Colon (tissue), 2 donors: ENCODE data around the gene EGFR.

Experiments
- FAIRE-seq: peaks from 2 replicates; lab custom pipeline; 2012; peaks lifted over from hg19 to GRCh38; lab: Jason Lieb, UNC
- donor health status: control.
- donor health status: control.

The EGFR gene

DNA sequence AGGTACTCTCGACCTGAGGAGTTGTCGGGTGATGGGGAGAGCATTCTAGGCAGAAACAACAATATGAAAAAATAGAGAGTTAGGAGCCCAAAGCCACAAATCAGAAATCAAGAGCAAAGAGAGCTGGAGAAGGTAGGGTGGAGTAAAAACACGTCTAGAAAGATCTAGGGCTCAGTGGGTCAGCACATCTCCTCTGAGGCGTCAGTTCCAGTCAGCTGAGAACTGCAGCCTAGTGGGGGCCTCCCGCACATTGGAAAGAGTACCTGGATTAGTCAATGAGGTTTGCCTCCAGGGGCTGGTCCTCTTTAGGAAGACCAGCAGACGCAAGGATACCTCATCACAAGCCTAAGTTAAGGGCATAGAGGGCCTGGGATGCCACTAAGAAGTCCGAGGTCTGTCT is 233.1 kb downstream of the EGFR start:
- no peak for FAIRE-seq

DNA sequence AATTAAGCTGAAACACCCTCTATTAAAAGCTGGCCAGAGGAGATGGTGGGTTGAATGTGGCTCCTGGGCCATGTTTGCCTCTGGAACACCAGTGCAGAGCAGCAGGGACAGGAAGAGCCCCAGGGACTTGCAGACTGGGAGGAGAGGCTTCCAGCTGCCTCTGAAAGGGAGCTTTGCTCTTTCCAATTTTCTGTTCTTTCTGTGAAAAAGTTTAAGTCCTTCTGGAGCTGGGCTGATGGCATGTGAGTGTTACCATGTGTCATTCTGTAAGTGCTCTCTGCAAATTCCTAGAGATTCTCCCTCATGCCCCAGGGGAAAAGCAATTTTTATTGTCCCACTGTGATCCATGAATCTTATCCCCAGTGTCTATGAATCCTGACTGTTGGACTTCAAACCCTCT is 233.6 kb downstream of the EGFR start:
- no peak for FAIRE-seq

DNA sequence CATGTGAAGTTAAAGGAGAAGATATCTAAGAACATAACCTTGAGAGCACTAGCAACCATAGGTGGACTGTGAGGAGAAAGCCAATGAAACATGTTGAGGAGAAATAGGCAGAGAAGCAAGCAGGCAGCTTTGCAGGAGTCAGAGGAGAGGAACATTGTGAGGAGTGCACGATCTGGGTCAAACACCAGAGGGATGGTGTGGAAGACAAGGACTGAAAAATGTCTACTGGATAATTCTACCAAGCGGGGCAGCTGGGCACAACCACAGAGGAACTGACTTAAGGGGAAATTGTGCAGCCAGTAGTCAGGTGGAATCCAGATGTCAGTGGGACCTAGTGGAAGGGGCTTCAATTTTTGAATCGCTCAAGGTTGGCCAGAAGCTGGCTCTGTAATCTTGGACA is 234.4 kb downstream of the EGFR start:
- no peak for FAIRE-seq

DNA sequence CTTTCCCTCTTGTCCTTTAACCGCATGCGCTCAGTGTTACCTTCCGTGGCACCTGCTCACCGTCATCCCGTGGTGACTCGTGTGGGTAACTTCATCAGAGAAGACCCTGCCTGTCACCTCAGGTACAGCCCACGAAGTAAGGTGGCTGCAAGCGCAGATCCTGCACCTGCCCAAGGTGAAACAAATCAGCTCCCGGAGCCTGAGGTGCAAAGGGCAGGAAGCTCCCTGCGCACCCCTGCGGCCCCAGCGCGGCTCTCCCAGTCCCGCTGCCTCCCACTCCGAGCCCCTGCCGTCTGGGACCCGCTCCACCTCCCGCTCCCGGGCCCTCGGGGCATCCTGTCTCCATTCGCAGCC is 235.4 kb downstream of the EGFR start:
- no peak for FAIRE-seq

DNA sequence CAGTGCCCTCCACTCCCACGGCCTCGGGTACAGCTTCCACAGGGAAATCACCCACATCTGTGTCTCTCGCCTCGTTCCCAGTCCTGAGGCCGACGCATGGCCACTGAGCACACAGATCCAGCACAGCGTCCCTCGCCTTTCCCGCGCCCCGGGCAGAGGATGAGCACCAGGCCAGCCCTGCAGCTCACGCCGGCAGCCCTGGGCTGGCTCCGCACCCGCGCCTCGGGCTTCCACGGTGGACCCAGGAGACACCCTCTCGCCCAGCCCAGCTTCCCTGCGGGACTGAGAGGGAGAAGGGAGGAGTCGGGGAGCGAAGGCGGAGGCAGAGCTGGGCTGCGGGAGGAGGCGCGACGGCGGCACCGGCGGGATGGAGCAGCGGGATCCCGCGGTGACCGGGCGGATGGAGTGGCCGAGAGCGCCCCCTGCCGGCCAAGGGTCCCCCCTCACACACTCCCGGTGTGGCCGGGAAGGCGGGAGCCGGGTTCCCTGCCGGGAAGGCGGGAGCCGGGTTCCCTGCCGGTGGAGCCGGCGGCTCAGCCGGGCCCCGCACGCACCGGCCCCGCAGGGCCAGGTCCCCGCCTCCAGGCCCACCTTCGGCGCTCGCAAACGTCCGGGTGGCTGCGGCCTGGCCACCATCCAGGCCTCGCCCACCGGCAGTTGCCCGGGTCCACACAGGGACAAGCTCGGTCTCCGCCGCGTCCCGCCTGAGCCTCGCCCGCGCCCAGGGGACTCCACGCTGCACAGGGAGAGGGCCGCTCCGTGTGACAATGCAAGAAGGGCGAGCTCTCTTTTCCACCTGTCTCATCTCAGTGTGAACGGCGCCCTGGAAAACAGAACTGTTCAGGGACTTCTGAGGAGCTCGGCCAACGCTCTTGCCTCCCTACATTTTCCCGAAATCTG is 236.0 kb downstream of the EGFR start:
- no peak for FAIRE-seq

DNA sequence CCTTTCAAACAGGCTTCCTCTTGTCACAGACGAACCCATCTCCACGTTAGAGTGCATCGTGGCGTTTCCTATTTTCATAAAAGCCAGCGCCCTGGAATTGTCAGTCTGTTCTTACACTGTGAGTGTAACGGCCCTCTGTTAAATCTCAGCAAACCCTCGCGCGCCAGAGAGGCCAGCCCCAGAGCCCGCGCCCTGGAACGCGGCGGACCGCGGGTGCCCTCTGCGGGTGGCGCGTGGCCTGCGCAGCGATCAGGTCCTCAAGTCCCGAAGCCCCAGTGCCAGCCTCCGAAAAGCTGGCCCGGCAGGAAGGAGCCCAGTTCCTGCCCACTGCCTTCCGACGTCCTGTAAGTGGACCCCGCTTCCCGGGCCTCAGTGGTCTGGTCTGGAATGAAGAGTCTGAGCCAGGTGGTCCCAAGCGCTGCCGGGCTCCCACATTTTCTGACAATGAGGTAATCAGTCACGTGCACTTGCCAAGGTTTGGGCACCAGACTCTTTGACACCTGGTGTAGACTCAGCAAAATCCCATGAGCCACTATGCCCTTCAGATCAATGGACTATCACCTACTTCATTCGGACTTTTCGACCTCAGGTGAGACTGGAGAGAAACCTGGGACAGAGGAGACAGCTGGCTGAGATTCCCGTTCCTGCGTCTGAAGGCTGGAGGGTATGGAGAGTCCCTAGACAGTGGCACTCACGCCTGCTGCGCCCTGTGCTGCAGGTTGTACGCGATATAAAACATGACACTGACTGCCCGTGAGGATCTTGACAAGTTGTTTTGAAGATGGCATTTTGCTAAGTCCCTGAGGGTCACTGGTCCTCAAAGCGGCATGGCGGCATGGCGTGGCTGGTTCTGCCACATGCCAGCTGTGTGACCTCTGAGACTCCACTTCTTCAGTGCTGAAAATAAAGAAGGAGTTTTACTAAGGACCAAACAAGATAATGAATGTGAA is 237.0 kb downstream of the EGFR start:
- FAIRE-seq = no peak

DNA sequence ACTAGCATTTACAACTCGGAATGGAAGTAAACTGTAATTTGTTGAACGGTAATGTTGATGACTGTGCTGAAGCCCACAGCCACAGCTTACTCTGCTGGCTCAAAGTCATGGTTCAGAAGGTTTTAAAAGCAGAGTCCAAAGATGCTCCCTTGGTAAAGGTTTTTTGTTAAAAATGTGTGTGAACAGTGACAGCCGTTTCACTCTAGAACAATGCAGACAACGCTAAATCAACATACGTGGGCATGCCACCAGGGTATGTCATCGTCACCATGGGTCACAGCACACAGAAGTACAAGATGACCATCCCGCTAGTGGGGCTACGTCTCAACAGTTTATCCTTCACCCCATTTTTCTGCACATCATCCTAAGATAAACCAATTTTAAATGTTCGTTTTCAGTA is 239.8 kb downstream of the EGFR start:
- no peak for FAIRE-seq

DNA sequence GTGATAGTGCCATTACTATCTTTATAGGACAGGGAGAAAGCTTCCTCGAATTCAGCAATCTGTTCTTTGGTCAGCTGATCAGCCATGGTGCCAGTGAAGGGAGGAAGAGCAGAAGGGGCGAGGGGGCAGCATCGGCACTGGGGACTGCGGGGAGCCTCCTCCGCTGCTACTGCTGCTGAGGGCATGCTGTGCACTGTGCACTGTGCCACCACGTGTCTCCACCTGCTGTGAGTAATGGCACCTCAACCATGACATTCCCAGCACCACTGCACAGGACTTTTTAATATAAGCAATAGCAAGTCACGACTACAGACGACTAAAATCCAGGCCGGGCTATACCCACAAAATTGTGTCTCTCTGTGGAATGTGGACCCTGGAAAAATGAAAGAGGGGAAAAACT is 241.4 kb downstream of the EGFR start:
- FAIRE-seq = no peak

DNA sequence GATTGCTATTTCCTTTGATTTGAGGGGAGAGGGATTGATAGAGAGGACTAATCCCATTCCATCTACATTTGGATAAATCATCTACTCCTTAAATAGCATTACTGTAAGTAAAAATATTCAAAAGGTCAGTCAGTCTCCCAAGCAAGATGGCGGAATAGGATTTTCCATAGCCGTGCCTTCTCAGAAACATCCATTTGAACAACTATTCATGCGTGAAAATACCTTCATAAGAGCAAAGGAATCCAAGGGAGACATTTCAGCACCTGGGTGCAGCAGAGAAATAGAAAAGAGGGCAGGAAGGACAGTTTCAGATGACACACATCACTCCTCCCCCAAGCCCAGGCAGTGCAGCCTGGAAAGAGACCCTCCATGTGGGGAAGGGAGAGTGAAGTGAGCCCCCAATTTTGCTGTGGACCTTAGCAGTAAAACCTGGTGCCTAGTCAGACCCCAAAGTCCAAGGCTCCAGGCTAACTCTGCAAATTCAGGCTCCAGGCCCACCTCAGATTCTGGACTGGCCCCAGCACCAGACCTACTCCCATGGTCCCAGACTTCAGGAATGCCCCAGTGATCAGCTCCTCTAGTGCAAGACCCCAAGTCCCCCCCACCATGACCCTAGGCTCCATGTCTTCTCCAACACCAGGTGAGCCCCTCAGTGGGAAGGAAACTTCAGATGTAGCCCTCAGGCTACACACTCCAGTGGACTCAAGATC is 242.0 kb downstream of the EGFR start:
- no peak for FAIRE-seq
